HUES48 (cell line): Measurements from ENCODE around the gene CTDSPL.
"Not testable (repeated sequence)": the region's sequence is repeated elsewhere in the genome, so short reads cannot be mapped to it uniquely, and the experiment has no call there.

Experiments
- H3K27ac ChIP-seq: one replicate; pipeline ENCODE4 v1.7.0; 2013; ENCODE audit warnings: low read depth, low read length, inconsistent platforms
- H3K27me3 ChIP-seq: 2 replicates; pipeline ENCODE4 v1.6.1; 2013; ENCODE audit warnings: mild to moderate bottlenecking, low read length; ENCODE audit not compliant: control insufficient read depth, insufficient read depth
- H3K36me3 ChIP-seq: 2 replicates; pipeline ENCODE4 v1.6.1; 2013; ENCODE audit warnings: low read length; ENCODE audit not compliant: control insufficient read depth, insufficient read depth
- H3K4me1 ChIP-seq: 2 replicates; pipeline ENCODE4 v1.6.1; 2013; ENCODE audit warnings: mild to moderate bottlenecking, low read length; ENCODE audit not compliant: control insufficient read depth, insufficient read depth
- H3K4me3 ChIP-seq: 2 replicates; pipeline ENCODE4 v1.5.1; 2013; ENCODE audit warnings: mild to moderate bottlenecking, low read depth, low read length
- H3K9ac ChIP-seq: 2 replicates; pipeline ENCODE4 v1.6.1; 2013; ENCODE audit warnings: mild to moderate bottlenecking, low read depth, low read length, moderate library complexity
- H3K9me3 ChIP-seq: 2 replicates; pipeline ENCODE4 v1.6.1; 2013; ENCODE audit warnings: low read length; ENCODE audit not compliant: control insufficient read depth, insufficient read depth

The CTDSPL gene

DNA sequence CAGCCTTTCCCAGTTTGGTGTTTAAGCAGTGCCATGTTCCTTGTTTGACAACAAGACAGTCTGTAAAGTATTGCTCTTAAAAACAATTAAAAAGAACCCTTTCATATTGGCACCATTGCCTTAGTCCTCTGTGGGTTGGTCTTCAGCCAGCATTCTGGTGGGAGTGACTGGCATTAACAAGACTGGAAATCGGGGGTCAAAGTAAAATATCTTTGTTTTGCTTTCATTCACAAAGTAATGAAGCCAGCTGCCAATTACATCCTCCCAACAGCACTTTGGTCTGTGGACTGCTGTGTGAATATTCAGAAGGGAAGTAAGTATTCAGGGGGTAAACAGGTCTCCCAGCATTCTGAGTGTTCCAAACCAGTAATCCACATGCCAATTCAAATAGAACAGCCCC lies 120.7 kb downstream of the CTDSPL start:
- Histone ChIP-seq H3K9me3 (no peaks in the 10 kb centered on the region), H3K4me3 (no peak overlapping the region), H3K36me3 (peaks cover 5% of the 10 kb centered on the region; the same call in 1 of the 2 replicates), H3K4me1 (no peaks in the 10 kb centered on the region), H3K27ac (no peak overlapping the region), H3K27me3 (no peaks in the 10 kb centered on the region), H3K9ac (no peak overlapping the region)

DNA sequence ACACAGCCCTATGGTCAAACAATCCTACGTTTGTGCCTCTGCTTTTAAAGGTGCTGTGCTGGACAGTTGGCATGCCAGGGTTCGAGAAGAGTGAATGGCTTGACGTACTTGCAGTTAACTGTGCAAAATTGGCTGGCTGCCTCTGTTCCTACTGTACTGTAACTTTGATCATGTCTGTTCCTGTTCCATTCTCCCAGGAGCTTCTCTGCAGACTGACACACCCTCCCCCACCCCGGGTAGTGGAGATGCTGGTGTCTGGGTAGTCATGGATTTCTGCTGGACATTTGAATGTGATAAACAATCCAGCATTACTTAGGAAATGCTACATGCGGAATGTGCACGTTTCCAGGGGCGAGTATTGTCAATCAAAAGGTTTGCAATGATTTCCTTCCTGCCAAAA lies 122.4 kb downstream of the CTDSPL start:
- no peak overlapping the region for H3K4me3 ChIP-seq
- no peaks in the 10 kb centered on the region for H3K4me1 ChIP-seq
- H3K36me3 ChIP-seq: peaks cover 5% of the 10 kb centered on the region; the same call in 1 of the 2 replicates
- H3K9ac ChIP-seq: no peak overlapping the region
- H3K9me3 ChIP-seq: no peaks in the 10 kb centered on the region
- H3K27me3 ChIP-seq: no peaks in the 10 kb centered on the region
- no peak overlapping the region for H3K27ac ChIP-seq

DNA sequence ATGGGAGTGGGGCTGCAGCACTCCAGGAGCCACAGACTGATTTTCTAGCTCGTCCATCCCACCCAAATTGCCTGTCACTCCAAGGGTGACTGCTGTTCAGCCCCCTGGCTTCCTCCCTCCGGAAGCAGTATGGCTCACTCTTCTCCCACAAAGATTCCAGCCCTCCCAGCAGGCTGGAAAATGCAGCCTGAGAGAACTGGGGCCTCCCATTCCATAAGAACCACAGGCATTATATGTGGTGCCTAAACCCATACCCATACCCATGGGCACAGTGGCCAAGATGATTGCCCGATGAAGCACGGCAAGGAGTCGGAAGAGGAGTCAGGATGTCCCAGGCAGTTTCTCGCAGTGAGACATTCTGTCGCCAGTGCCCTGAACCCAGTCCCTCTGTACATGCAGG lies 122.9 kb downstream of the CTDSPL start:
- H3K4me1 ChIP-seq: no peaks in the 10 kb centered on the region
- no peaks in the 10 kb centered on the region for H3K9me3 ChIP-seq
- H3K9ac ChIP-seq: no peak overlapping the region
- no peak overlapping the region for H3K4me3 ChIP-seq
- peaks cover 5% of the 10 kb centered on the region; the same call in 1 of the 2 replicates for H3K36me3 ChIP-seq
- no peaks in the 10 kb centered on the region for H3K27me3 ChIP-seq
- no peak overlapping the region for H3K27ac ChIP-seq

DNA sequence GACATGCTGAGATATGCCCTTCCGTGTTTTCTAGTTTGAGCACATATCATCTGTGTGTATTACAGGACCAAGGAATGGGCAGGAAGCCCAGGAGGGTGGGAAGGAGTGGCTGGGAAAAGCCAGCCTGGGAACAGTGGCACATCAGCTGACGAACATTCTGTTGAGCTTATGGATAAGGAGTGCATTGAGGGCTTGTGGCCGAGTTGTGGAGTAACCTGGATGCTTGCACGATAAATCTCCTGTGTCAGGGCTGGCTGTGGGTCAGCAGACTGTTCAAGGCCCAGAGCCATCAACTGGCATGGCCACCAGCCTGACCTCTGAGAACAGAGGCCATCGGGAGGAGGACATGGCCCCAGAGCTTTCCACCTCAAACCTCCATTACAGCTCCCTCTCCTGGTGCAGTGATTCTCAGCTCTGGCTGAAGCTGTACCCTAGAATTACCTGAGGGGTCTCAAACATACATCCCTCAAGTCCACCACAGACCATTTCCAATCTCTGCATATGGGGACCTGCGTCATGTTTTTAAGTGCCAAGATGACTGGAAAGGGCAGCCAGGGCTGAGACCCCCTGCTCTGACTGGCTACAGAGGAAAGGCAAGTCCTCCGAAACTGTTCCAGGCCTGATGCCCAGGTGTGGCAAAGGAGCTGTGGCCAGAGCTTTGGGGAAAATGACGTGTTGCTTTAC lies 124.1 kb downstream of the CTDSPL start:
- Histone ChIP-seq H3K4me3 (no peak overlapping the region), H3K27me3 (no peaks in the 10 kb centered on the region), H3K9me3 (no peaks in the 10 kb centered on the region), H3K36me3 (peaks cover 5% of the 10 kb centered on the region; the same call in 1 of the 2 replicates), H3K27ac (no peak overlapping the region), H3K9ac (no peak overlapping the region), H3K4me1 (no peaks in the 10 kb centered on the region)

DNA sequence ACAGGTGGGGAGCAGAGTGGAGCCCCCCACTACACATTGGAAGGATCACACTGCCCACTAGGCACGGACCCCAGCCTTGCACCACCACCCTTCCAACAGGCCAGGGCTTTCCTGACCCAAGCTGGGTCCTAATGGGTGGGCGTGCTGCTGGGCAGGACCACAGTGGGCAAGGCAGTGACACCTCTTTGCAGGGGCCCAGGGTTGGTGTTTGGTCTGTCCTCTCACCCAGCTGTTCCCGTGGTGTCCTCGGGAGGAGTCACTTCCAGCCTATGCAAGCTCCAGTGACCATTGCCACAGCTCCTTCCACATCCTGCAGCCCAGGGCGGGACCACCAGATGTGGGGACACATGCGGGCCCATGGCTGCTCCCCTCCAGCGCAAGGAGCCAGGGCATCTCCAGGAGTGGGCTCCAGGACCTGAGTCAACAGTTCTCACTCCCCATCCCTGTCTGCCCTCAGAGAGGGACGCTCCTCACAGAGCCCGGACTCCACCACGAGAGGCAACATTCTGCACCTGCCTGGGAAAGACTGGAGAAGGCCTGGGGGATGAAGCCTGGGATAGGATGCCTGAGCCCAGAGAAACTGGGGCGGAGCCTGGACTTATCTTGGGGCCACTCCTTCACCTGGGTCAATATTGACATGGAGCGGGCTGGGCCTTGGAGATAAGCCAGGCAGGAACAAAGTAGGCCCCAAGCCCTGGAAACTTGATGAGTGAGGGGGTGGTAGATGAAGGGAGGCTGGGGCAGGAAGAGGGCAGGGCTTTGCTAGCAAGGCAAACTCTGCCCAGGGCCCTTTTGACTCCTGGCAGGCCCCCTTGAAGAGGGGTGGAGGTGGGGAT lies 125.0 kb downstream of the CTDSPL start:
- no peak overlapping the region for H3K27ac ChIP-seq
- H3K4me1 ChIP-seq: no peaks in the 10 kb centered on the region; the same call in 1 of the 2 replicates
- no peak overlapping the region for H3K9ac ChIP-seq
- peaks cover 5% of the 10 kb centered on the region; the same call in 1 of the 2 replicates for H3K36me3 ChIP-seq
- H3K27me3 ChIP-seq: no peaks in the 10 kb centered on the region
- H3K9me3 ChIP-seq: no peaks in the 10 kb centered on the region
- H3K4me3 ChIP-seq: no peak overlapping the region

DNA sequence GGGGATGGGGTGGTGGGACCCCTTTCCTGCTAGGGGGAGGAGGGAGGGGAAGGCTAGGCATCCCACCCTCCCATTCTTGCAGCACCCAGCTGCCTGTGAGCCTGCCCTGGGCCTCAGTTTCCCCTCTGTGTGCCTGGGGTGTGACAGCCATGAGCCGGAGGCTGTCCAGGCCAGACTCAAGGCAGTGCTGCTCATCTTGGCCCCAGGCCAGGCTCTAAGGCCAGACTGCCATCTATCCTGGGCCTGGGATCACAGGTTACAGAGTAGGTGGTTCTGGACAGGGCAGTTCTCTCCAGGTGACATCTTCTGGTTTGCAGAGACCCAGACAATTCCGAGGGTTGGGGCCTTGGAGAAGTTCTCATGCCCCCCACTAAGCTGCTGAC lies 125.6 kb downstream of the CTDSPL start:
- no peak overlapping the region for H3K9ac ChIP-seq
- no peaks in the 10 kb centered on the region; the same call in 1 of the 2 replicates for H3K4me1 ChIP-seq
- peaks cover 5% of the 10 kb centered on the region; the same call in 1 of the 2 replicates for H3K36me3 ChIP-seq
- H3K27me3 ChIP-seq: no peaks in the 10 kb centered on the region
- H3K27ac ChIP-seq: no peak overlapping the region
- H3K9me3 ChIP-seq: no peaks in the 10 kb centered on the region
- H3K4me3 ChIP-seq: no peak overlapping the region

DNA sequence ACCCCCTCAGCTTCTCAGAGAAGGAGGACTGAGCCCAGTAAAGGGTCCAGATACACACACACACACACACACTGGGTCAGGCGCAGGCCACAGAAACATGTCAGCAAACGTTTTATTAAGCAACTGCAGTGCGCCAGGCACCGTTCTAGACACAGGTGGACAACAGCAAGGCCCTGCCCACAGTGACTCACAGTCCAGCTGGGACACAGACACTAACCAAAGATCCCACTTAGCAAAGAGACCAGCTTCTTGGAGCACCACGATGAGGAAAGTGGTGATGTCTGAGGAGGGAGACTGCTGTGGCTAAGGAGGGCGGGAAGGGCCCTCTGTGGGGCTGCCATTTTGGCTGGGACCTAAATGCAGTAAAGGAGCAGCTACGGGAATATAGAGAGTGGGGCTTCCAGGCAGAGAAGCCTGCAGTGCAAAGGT lies 126.1 kb downstream of the CTDSPL start:
- Histone ChIP-seq H3K36me3 (peaks cover under 1% of the 10 kb centered on the region; the same call in 1 of the 2 replicates), H3K9ac (no peak overlapping the region), H3K4me1 (no peaks in the 10 kb centered on the region; the same call in 1 of the 2 replicates), H3K27ac (no peak overlapping the region), H3K9me3 (no peaks in the 10 kb centered on the region), H3K4me3 (no peak overlapping the region), H3K27me3 (0 out of 2 replicates have a peak, but pooled peaks cover 1% of the 10 kb centered on the region)

DNA sequence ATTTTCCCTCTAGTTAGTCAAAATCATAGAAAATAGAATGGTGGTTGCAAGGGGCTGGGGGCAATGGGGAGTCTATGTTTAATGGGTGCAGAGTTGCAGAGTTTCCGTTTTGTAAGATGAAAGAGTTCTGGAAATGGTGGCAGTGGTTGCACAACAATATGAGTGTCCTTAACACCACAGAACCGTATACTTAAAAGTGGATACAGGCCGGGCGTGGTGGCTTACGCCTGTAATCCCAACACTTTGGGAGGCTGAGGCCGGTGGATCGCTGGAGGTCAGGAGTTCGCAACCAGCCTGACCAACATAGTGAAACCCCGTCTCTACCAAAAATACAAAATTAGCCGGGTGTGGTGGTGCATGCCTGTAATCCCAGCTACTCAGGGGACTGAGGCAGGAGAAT lies 126.7 kb downstream of the CTDSPL start:
- H3K36me3 ChIP-seq, H3K27ac ChIP-seq, H3K27me3 ChIP-seq, H3K4me1 ChIP-seq, H3K9ac ChIP-seq, H3K4me3 ChIP-seq, H3K9me3 ChIP-seq: not testable (repeated sequence)

DNA sequence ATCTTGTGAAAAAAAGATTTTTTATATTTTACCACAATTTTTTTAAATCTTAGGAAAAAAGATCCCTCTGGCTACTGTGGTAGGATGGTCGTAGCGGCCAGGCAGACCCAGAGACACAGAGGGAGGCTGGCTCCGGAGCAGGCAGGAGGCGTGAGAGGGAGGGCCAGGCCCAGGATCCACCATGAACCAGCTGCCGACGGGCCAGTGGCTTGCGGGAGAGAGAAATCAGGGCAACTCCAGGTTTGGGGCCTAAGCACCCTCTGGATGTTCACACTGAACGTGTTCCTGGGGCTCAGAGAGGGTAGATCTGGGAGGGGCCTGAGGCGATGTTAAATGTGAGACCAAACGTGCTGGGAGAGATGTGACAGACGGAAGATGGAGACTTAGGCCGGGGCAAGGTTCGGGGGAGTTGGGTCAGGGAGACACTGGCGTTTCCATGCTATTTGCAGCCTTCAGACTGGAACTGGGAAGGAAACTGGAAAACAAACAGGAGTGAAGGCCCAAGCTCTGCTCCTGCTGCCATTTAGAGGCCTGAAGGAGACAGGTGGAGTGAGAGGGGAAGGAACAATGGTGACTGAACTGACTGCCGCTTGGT lies 127.3 kb downstream of the CTDSPL start:
- no peak overlapping the region for H3K27ac ChIP-seq

DNA sequence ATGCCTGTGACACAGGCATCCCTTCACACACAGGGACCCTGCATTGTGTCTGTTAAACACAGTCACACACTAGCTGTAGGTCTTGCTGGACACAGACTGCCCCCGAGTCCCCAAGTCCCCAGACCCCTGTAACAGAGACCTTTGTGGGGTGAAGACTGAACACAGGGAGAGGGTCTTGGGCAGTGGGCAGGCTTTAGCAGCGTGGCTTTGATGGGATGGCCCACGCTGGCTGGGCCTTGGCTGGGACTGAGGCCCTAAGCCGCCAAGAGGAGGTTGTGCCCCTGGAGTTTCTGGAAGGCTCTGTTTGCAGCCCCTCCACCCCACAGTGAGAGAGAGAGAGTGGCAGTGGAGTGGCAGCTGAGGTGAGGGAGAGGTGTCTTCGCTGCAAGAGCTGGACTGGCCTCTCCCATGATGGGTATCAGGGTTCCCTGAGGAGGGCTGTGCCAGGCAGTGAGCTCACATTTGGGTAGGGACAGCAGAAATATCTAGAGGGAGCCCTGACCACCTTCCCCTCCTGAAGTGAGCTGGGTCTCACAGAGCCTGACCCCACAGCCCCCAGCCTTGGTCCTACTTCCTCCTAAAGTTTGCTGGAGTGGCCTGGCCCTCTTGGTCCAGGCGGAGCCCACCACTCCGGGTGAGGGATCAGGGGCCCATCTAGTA lies 128.3 kb downstream of the CTDSPL start:
- no peak overlapping the region for H3K27ac ChIP-seq
- H3K27me3 ChIP-seq: 0 out of 2 replicates have a peak, but pooled peaks cover 2% of the 10 kb centered on the region
- no peak overlapping the region for H3K4me3 ChIP-seq
- H3K9me3 ChIP-seq: no peaks in the 10 kb centered on the region
- no peak overlapping the region for H3K9ac ChIP-seq
- H3K36me3 ChIP-seq: no peaks in the 10 kb centered on the region
- no peaks in the 10 kb centered on the region; the same call in 1 of the 2 replicates for H3K4me1 ChIP-seq

More for the DNA sequence above, 127.3 kb downstream of the CTDSPL start:
- no peaks in the 10 kb centered on the region for H3K9me3 ChIP-seq
- H3K4me3 ChIP-seq: no peak overlapping the region
- H3K27me3 ChIP-seq: 0 out of 2 replicates have a peak, but pooled peaks cover 2% of the 10 kb centered on the region
- H3K36me3 ChIP-seq: no peaks in the 10 kb centered on the region
- no peak overlapping the region for H3K9ac ChIP-seq
- no peaks in the 10 kb centered on the region; the same call in 1 of the 2 replicates for H3K4me1 ChIP-seq
